GM12872 (cell line): ENCODE data around the gene KLHDC7B.
A peak's percentile ranks its signal among the peaks of the same experiment; 100 is the strongest.

Source experiments
- CTCF ChIP-seq: IDR thresholded peaks from 3 replicates; pipeline ENCODE4 v1.5.1; 2011; ENCODE audit warnings: low read depth, mild to moderate bottlenecking, low read length, moderate library complexity; ENCODE audit not compliant: insufficient read depth

Gene KLHDC7B

GRCh38 chr22:50503475-50504145 is 42.1 kb upstream of the KLHDC7B start:
- 0 out of 3 replicates have a peak, but pooled peaks have one; percentile 13 for TF ChIP-seq CTCF

GRCh38 chr22:50504369-50505211 is 41.1 kb upstream of the KLHDC7B start:
- TF ChIP-seq CTCF: no peak

- TF ChIP-seq CTCF: no peak
Measured at GRCh38 chr22:50505276-50505775, 40.4 kb upstream of the KLHDC7B start.

GRCh38 chr22:50505776-50506610 is 39.7 kb upstream of the KLHDC7B start:
- no peak for TF ChIP-seq CTCF

- no peak for TF ChIP-seq CTCF
Measured at GRCh38 chr22:50506611-50507420, 38.9 kb upstream of the KLHDC7B start.

- no peak for TF ChIP-seq CTCF
Measured at GRCh38 chr22:50507421-50507990, 38.2 kb upstream of the KLHDC7B start, which contains the start of gene LMF2. TSS of gene LMF2 (minus strand) at chr22:50507702. CDS start at chr22:50507675, 27 bp downstream.
